GM19468 (cell line): ENCODE results near the gene PLSCR5.
A peak's percentile ranks its signal among the peaks of the same experiment; 100 is the strongest.

Experiments used
- ATAC-seq: cut with Tn5 transposase; IDR thresholded peaks from one replicate; pipeline ENCODE4 v1.9.1; 2021; ENCODE audit warnings: mild to moderate bottlenecking, moderate library complexity, moderate number of reproducible peaks; ENCODE audit not compliant: unreplicated experiment; ENCODE audit errors: extremely low read depth

Gene PLSCR5

DNA sequence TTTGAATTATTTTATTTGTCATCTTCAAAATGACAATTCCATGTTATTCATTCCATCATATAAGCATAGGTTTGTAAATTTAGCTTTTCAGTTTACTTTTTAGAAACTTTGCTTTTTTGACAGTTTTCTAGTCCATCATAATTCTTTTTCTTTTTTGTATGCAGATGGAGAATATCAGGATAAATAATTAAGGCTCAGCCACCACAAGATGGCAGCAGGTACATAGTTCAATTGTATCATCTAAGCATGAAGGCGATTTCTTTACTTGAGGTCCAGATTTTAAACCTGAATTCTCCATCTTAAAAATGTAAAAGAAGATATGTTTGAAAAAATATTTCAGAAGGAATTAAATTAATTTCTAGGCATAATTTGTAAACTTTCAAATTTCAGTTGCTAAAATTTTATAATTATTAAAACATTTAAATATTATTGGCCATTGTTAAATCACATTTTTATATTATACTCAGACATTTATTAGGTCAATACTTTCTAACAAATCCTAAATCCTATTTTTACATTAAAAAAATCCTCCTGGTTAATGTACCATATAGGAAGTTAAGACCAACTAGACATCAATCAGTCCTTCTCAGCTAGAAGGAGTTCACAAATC is 15.1 kb downstream of the PLSCR5 start:
- ATAC-seq = no peak

DNA sequence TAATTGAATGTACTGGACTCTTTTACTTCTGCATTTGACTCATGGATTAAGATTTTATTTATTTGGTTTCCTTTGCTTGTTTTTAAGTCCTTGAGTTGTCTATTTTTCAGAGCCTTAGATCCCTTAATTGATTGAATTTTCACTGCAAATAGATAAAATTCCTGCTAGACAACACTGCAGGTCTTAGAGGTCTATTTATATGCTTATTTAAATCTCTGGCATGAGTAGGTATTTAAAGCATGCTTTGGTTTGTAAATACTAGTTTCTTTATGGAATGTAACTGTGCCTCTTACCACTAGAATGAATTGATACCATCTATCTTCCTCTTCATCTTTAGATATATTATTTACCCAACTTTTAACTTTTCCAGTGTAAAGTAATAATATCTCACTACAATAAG is 20.0 kb downstream of the PLSCR5 start:
- no peak for ATAC-seq

DNA sequence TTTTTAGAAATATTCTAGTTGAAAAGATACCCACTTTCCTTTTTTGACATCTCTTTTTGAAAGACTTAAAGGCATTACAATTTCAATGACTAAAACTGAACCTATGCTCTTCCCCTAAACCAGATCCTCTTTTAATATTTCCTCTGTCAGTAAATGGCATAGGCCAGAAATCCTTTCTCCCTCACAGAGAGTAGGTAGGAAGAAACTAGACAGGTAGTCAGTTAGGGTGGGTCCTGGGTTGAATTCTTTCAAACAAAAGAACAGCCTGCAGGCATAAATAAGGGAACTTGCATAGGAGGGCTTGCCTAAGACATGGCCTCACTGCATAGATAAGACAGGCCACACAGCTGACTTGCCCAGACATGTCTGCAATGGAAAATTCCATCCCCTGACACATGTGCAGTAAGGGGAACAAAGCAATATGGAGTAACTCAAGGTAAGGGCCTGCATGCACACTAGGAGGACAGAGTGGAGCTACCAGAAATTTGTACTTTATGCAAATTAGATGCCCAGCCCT is 23.1 kb downstream of the PLSCR5 start:
- ATAC-seq = no peak

DNA sequence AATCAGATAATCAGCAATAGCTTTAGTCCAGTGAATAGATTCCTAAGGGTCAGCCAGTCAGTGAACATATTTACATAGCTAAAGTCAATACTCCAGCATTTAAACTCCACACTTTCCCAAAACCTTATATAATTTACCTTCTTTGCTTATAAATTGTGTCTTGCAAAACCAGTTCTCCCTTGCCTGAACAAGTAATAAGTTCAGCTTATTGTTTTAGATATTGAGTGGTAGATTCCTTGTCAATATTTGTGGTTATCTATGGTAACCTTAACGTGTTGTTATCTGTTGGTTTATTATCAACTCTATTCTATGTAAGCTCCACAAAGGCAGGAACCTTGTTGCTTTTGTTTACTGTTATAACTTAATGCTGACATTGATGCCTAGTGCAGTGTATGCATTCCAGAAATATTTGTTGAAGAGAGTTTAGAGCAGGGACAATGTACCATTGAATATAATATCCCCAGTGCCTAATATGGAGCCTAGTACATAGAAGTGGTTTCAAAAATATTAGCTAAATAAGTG is 24.0 kb downstream of the PLSCR5 start:
- ATAC-seq = no peak

DNA sequence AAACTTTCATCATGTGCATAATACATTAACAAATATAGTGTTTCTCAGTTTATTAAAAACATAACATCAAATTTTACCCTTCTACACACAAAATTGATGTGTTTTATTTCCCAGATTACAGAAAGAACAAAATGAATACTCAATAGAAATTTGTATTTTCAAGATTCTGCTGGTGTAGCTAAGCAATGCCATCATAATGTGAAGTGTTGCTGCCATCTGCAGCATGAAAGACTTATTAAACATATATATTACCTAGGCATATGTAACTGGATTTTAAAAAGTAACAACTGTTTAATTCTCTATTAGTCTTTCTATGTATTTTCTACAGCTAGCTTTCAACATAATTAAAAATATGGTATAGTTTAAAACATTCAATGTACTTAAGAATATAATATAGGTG is 27.5 kb downstream of the PLSCR5 start:
- peak; percentile 26 for ATAC-seq

DNA sequence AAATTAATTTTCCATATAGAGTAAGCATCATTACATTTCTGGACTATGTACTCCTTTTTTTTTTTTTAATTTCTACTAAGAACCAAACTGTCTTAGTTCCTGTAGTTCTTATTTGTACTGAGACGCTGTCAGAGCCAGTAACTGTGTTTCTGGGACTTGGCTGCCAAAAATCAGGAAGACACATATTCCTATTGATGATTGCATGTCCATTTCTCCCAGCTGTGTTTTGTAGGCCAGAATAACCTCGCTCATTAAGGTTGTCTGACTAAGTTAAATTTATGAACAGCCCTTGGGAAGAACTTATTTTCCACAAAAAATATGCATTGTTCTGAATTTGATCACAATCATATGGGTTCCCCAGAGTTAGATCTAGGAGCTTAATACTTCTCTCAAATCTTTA is 29.5 kb downstream of the PLSCR5 start:
- no peak for ATAC-seq

DNA sequence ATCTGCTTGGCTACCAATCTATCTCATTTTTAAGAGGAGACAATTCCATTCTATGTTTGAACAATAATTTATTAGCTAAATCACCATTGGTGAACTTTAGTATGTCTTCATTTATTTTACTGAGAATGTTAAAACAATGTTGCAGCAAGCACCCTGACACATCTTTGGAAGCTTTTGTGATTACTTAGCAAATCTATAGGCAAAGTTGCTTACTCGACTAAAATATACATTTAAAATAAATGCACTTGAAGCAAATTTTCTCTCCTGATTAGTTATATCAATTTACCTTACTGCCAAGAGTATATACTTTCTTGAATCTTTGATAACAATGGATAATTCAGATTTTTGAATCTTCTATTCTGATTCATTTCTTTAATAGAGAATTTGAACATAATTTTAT is 31.0 kb downstream of the PLSCR5 start:
- ATAC-seq = no peak

DNA sequence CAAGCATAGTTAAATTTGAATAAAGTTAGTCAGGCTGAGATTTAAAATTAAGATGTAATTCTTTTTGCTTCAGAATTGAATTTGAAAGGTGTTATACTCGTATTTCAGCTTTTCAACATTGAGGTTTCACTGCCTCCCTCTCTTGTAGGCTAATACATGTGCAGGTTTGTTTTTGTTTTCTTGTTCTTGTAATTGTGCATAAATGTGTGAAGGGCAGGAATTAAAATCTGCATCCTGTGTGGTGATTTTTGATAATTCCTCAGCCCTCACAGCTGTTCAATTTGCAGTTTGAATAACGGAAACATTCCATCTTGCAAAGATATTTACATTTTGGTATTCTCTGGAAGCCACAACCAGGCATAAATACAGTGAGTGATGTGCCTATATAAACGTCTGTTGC is 35.8 kb downstream of the PLSCR5 start:
- no peak for ATAC-seq

DNA sequence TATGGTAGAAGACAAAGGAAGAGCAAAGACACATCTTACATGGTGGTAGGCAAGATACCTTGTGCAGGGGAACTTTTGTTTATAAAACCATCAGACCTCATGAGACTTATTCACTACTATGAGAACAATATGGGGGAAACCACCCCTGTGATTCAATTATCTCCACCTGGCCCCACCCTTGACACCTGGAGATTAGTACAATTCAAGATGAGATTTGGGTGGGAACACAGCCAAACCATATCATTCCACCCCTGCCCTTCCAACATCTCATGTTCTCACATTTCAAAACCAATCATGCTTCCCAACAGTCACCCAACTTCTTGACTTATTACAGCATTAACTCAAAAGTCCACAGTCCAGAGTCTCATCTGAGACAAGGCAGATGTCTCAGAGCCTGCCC is 39.0 kb downstream of the PLSCR5 start:
- ATAC-seq = no peak

DNA sequence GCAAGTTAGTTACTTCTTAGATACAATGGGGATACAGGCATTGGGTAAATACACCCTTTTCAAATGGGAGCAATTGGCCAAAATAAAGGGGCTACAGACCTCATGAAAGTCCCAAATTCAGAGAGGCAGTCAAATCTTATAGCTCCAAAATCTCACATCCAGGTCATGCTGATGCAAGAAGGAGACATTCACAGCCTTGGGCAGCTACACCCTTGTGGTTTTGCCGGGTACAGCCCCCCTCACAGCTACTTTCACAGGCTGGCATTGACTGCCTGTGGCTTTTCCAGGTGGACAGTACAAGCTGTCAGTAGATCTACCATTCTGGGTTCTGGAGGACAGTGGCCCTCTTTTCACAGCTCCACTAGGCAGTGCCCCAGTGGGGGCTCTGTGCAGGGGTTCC is 43.3 kb downstream of the PLSCR5 start:
- ATAC-seq = no peak

DNA sequence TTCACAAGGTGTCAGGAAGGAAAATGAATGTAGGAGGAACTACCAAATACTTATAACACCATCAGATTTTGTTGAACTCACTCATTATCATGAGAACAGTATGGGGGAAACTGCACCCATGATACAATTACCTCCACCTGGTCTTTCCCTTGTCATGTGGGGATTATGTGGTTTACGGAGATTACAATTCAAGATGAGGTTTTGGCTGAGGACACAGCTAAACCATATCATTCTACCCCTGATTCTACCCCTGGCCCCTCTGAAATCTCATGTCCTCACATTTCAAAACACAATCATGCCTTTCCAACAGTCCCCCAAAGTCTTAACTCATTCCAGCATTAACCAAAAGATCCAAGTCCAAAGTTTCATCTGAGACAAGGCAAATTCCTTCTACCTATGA is 43.7 kb downstream of the PLSCR5 start:
- no peak for ATAC-seq

DNA sequence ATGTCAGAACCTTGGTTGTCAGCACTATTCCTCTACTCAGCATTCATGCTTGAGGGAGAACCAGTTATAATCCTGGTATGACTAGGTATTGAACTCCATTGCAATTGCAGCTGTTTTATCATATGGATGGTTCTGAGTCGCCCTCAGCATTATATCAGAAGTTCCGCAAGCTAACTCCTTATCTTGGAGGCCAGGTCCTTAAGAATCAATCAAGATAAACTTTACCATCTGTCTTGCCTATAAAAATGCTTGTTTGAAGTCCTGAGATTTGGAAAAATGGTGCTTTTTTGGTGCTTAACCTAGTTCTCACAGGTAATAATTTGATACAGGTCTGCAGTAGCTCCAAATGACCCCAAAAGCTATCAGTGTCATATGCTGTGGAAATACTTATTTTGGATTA is 44.5 kb downstream of the PLSCR5 start:
- ATAC-seq = no peak

DNA sequence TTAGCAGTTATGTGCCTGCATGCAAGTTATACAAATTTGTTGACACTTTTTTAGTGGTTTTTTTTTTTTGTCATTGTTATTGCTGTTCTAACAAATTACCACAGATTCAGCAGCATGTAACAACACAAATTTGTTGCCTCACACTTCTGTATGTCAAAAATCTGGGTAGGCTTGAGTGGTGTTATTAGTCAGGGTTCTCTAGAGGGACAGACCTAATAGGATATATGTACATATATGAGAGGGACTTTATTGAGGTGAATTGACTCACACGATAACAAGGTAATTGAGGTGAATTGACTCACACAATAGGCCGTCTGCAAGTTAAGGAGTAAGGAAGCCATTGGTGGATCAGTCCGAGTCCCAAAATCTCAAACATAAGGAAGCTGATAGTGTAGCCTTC is 45.8 kb downstream of the PLSCR5 start:
- no peak for ATAC-seq

DNA sequence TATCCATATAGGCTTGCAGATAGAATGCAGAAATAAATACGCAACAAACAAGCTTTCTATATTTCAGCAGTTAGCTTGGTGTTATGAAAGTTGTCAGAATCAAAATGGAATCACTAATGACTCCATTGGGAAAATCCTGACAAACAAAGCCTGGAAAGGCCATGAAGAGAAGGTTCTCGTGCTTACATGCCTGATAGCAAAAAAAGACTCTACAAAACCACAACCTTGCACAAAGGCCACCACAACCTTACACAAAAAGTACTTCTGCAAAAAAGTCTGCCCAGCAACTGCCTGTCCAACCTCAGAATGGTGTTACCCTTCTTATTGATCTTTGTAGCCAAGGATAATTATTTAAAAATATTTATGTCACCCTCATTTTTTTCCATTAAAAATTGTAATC is 46.4 kb downstream of the PLSCR5 start:
- no peak for ATAC-seq

DNA sequence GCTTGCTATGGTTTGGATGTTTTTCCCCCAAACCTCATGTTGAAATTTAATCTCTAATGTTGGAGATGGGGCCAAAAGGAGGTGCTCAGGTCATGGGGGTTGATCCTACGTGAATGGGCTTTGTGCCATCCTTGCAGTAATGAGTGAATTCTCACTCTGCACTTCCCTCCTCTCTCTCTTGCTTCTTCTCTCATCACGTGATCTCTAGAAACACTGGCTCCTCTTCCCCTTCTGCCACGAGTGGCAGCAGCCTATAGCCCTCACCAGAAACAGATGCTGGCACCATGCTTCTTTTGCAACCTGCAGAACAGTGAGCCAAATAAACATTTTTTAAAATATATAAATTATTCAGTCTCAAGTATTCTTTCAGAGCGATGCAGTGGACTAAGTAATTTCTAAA is 47.4 kb downstream of the PLSCR5 start:
- no peak for ATAC-seq

DNA sequence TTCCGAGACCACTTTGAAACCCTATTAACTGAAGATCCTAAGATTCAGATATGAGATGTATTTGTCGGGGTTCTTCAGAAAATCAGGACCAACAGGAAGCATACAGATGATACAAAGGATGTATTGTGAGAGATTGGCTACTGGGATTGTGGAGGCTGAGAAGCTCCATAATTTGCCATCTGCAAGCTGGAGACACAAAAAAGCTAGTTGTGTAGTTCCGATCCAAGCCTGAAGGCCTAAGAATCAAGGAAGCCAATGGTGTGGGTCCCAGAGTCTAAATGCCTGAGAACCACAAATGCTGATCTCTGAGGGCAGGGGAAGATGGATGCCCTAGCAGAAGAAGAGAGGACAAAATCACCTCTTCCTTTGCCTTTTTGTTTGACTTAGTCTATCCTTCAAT is 49.8 kb downstream of the PLSCR5 start:
- ATAC-seq = no peak

DNA sequence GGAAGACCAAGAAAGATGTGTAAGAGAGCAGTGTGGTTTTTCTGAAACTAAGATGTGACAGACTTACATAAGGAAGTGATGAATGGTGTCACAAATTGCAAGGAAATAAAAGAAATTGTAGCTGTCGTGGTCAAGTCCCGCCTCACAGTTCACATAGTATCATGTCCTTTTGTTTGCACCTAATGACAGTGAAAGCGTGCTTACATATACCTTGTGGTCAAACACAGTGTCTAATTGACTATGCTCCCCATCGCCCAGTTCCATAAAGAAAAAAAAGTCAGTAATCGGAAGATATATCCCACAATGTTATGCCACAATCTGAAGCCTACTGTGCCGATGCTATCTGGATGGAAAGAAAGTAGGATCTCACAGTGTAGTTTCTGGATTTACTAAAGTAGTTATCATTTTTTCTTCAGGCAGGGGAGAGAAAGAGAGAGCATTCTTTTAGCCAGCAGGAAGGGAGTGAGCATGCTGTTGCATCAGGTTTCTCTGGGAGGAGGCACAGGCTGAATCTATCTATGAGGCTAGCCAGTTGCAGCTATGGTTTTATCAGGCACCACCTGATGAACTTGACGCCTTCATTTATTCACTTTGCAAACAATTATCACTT is 50.9 kb downstream of the PLSCR5 start:
- no peak for ATAC-seq

DNA sequence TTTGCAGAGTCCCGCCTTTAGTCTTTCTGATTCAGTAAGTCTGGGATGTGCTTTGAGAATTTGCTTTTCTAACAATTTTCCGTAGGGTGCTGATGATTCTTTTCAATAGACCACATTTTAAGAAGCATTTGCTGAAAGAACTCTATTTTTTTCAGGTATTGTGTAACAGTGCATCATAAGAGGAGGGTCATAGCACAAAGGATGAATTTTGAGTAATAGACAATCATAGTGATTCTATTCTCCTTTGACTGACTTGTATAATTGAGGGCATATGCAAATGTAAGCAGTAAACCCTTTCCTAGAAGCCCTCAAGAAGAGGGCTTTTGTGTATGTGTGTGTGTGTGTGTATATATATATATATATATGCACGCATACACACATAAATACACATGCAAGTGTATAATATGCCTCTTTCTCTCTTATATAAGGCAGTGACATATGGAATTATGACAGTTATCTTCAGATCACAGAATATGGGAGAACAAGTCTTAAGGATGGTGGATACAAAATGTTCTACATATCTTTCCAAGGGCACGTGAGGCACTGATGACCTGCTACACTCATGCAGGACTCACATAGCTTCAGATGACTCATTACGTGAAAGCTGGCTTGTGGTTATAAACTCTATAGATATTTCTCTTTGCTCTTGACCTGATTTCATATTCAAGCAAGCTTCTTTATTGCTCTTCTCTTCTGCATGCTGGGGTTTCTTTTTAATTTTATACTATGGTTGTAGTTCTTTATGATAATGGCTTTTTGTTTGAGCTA is 54.2 kb downstream of the PLSCR5 start:
- ATAC-seq = peak; percentile 91

DNA sequence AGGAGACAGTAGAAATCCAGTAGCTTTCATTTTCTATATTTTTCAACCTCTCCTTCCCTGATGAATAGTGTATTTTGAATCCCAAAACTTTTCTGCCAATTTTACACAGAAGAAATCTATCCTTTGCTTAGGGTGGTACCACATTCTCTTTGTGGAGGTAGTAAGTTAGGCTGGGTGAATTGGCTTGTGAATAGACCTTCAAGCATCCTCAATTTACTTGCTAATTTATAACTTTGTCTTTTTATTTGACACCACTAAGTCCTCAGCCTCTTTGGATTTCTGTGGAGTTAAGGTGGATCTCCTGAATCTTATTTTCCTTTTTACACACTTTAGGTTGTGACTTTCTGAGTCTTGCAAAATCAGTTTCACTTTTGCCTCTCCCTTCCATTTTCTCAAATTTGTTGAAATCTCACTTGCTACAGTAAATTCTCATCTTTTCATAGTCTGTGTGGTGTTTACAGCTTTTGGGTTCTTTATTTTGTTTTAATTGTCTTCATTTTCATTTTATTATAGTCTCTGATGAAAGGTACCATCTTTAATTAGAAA is 55.0 kb downstream of the PLSCR5 start:
- ATAC-seq = no peak

DNA sequence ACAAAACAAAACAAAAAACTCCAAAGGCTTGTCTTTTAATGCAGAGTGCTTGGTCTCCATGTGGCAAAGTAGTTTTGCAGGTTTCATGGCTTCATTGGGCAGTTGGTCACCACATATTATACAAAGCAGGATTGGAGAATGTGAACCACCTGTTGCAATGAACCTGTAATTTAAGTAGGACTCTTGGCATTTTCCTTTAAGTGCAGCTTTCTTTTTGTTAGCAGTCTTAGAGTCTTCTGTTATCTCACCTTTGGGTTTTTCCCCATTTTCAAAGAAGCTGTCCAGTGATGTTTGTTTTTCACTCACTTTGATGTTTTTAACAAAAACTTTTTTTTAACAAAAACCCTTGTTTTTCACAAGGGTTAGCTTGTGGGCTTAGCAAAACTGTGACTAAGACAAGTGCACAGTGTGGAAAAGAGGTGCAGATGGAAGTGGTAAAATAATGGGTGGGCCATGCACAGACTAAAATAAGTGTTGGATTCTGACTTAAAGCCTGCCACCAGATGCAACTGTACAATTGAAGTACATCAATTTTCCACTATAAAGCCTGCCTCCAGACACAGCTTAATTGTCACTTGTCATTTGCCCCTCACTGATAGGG is 57.8 kb downstream of the PLSCR5 start:
- no peak for ATAC-seq
